HG02884 (cell line): ENCODE measurements around the gene CHTOP.
"Not testable (repeated sequence)": the region's sequence is repeated elsewhere in the genome, so short reads cannot be mapped to it uniquely, and the experiment has no call there.

Experiments used
- ATAC-seq: cut with Tn5 transposase; IDR thresholded peaks from one replicate; pipeline ENCODE4 v1.9.1; 2021; ENCODE audit warnings: mild to moderate bottlenecking, moderate library complexity; ENCODE audit not compliant: unreplicated experiment

CHTOP gene

DNA sequence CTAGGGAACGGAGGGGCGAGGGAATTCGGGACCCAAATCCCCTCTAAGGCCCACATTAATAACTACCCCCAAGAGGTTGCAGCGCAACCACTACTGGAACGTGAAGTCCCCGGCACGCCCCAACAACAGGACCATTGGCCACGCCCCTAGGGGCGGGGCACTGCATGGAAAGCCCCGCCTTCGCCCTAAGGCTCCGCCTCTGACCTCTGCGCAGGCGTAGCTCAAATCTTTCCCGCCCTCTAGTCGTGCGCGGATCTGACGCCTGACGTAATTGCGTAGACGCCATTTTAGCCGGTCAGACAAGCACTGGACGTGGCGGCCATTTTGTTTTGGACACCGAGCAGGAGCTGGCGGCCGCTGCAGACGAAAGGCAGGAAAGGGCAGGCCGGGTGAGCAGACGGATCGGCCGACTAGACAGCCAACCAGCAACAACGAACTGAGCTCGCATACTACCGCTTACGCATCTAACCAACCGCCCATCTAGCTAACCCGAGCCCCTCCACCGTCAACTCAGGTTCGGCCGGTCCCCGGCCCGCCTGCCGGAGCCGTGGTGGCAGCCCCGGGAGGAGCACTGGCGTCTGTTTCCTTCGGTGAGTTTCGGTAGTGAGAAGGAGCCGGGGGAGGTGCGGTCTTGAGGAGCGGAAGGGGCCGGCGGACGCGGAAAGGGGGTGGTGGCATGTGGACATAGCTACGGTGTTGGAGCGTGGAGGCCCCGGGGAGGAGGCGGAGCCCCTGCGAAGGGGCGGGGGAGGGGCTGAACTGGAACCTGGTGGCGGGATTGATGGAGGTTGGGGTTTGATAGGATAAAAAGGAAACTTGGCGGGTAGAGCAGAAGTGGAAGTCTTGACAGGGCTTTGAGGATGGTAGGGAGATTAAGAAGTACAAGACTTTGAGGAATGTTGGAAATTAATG lies at the start of gene CHTOP:
Gene CHTOP, plus strand, starts transcription at position 313 of the 912 bp plus-strand sequence. CDS start 2,523 bp downstream, outside the sequence.
- peak; percentile 86 for ATAC-seq

GRCh38 chr1:153585006-153585405 lies 48.9 kb upstream of the CHTOP start:
- ATAC-seq, result no peak

- ATAC-seq, result no peak
These were observed 47.5 kb upstream of the CHTOP start for GRCh38 chr1:153586347-153586746.

DNA sequence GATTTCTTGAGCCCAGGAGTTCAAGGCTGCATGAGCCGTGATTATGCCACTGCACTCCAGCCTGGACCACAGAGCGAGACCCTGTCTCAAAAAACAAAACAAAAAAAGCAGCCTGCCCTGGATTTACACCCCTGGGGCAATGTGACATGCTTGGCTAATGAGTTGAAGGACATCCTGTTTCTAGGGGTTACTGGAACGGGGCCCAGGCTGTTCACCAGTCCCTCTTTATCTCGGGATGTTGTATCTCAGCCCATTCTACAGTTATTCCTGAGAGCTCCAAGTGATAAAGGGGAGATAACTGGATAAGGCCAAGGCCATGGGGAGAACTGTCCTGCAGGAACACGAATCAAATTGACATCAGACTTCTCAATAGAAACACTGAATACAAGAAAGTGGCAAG lies 46.6 kb upstream of the CHTOP start:
- no peak for ATAC-seq

DNA sequence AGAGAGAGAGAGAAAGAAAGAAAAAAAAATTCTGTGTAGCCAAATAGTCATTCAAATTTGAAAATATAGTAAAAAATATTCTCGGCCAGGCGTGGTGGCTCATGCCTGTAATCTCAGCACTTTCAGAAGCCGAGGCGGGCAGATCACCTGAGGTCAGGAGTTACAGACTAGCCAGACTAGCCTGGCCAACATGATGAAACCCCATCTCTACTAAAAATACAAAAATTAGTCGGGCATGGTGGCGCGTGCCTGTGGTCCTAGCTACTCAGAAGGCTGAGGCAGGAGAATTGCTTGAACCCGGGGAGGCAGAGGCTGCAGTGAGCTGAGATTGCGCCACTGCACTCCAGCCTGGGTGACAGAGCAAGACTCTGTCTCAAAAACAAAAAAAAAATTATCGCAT lies 45.8 kb upstream of the CHTOP start:
- ATAC-seq, result not testable (repeated sequence)

DNA sequence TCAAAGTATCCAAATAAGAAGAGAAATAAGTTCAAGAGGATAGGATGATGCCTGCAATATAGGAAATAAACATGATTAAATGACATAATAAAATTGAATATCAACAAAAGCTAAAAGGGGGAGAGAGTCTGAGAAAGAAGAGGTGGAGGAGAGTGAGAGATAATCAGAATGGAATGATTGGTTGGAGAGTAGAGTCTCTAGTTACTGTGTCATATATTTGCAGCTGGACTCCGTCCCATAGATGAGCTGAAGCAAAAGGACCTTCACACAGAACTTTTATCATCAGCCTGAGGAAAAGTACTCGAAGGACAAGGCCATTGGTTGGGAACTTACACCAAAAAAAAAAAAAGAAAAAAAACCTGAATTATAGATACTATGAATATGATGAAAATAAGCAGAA lies 45.4 kb upstream of the CHTOP start:
- no peak for ATAC-seq

GRCh38 chr1:153592748-153593147 lies 41.1 kb upstream of the CHTOP start:
- ATAC-seq, result no peak

- no peak for ATAC-seq
These were observed 36.7 kb upstream of the CHTOP start for GRCh38 chr1:153597206-153597605.

DNA sequence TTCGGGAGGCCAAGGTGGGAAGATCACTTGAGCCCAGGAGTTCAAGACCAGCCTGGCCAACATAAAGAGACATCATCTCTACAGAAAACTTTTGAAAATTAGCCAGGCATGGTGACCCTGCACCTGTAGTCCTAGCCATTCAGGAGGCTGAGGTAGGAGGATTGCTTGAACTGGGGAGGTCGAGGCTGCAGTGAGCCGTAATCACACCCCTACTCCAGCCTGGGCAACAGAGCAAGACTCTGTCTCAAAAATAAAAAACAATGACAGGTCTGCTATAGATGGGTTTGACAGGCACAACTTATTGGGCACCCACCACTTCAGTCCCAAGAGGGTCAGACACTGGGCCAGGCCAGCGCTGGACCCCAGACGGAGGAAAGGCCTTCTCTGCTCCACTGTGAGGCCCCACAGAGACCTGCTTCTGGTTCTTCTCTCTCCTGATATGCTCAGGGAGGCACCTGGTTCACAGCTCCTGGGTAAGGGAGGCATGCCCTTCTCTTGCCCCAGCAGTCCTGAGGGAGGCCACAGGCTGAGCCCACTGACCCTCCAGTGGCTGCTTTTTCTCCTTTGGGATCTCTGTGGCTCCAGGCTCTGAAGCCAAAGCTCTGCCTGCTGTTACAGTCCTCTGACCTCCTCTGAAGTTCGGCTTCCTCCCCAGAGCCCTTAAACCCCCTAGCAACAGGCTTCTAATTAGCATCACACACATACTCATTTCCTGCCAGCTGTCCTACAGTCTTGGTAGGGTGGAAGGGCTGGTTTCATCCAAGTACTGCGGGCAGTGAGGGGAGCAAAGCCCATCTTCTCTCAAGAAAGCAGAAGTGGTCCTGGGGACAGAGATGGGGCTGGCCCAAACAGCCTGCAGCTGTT lies 35.3 kb upstream of the CHTOP start:
- ATAC-seq, result peak; percentile 89

DNA sequence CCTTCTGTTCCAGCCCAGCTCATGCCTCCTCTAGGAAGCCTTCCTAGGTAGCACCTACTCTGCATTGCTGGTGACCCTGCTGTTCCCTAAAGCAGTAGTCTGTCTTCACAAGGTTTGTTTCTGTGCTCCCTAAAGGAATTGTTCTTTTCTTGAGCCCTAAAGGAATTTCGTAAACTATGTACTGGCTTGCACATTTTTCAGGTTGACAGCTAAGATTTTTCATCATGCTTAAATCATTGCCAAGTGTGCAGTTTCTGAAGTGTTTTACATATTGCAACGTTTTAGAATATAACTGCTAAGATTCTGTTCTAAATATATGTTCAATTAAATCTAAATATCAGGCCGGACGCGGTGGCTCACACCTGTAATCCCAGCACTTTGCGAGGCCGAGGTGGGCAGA lies 34.0 kb upstream of the CHTOP start:
- no peak for ATAC-seq

DNA sequence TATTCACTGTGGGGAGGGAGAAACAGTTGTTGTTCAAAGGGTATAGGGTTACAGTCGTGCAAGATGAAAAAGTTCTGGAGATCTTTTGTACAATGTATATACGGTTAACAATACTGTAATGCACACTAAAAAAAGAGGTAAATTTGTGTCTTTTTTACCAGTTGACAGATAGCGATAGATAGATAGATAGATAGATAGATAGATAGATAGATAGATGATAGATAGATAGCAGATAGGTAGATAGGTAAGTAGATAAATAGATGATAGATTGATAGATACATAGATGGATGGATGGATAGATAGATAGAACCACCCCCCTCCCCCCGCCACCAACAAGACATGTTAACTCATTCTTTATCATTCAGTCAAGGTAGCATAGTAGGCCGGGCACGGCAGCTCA lies 31.1 kb upstream of the CHTOP start:
- ATAC-seq, result no peak

GRCh38 chr1:153606194-153606593 lies 27.7 kb upstream of the CHTOP start:
- no peak for ATAC-seq

GRCh38 chr1:153607381-153607780 lies 26.5 kb upstream of the CHTOP start:
- ATAC-seq, result no peak

DNA sequence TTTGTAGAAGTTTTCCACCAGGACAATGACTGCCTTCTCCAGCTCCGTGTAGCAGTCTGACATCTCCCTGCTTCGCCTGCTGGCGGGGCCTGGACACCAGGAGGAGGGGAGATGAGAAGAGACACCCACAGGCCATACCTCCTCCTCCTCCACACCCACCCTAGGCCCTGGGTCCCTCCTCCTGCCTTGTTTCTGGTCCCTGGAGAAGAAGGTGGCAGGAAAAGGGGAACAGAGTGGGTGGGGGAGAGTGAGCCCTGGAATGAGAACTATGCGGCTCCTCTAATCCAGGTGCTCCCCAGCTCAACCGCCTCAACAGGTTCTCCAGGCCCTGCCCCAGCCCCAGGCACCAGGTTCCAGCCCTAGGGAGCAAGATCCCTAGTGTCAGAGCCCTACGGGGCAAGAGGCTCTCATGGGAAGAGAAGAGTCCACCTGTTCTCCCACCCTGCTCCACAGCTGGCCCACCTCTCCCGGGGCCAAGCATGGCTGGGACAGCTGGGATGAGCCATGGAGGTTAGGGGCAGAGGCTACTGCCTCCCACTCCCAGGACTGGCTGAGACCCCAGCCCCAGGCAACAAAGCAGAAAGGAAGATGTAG lies 25.7 kb upstream of the CHTOP start:
- ATAC-seq, result no peak

GRCh38 chr1:153608742-153609584 lies 24.9 kb upstream of the CHTOP start:
- ATAC-seq, result no peak

- ATAC-seq, result no peak
These were observed 24.3 kb upstream of the CHTOP start for GRCh38 chr1:153609585-153609907.

DNA sequence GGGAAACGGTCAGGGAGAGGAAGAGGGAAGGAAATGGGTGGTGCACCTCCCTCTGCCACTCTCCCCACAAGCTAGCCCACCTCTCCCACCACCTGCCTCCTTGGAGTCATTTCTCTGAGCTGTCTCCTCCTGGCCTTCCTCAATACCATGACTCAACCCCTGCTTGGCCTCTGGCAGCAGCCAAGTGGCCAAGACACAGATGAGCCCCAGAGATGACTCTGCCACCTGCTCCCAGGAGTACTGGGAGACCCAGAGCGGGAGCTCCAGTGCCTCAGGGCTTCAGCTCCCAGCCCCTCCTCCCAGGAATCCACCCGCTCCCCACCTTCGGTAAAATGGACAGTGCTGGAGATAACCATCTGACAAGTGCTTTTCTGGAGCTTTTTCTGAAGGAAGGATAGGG lies 23.5 kb upstream of the CHTOP start:
- no peak for ATAC-seq

DNA sequence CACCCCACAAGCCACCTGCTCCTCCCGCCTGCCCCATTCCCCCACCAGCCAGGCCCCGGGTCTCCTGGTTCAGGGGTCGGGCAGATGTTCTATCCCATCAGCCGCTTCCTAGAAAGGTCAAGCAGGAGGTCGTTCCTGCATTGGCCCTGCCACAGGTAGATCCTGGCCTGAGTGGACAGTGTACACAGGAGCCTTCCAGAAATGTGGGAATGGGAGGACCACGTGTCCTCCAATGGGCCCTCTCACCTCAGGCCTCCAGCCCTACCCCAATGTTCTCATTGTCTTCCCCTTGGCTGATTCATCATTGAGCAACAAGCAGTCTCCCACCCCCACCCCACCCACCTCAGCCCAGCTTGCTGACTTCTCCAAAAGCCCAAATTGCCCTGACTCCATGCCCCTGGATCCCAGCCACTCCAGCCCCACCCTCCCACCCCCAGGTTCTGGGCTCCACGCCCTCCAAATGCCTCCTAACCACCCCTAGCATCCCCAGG lies 23.0 kb upstream of the CHTOP start:
- no peak for ATAC-seq

DNA sequence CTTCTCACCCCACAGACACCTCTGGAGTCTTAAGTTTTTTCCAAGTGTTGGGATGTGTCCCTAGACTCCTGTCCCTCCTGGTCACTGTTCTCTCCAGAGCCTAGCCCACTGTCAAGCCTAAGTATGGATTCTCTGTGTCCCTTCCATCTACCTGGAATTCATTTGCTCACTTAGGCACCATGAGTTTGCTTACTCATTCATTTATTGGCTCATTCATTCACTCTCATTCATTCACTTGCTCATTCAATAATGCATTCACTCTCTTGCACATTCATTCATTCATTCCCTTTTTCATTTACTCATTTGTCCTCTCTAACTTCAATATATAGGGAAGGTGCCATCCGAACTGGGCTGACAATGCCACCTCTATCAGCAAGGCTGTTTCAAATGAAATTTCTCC lies 22.5 kb upstream of the CHTOP start:
- no peak for ATAC-seq

GRCh38 chr1:153612111-153612754 lies 21.6 kb upstream of the CHTOP start:
- ATAC-seq, result no peak
